Left ventricle myocardium inferior (tissue), 1 donor: ENCODE results near the gene PDE10A. TPM values are rescaled to one million over a fixed set of nuclear protein-coding genes. Genes with fewer than 3 reads are reported as not detected.

Experiments
- DNase-seq: peaks from one replicate; pipeline ENCODE4 v3.0.0-alpha.2; 2020
- H3K27ac ChIP-seq: fragments of 200-600 bp; replicated peaks from 2 replicates; pipeline ENCODE4 v1.8.0; 2021
- H3K27me3 ChIP-seq: fragments of 200-600 bp; 2 replicates; pipeline ENCODE4 v1.8.0; 2021; ENCODE audit warnings: low read depth
- H3K36me3 ChIP-seq: fragments of 200-600 bp; 2 replicates; pipeline ENCODE4 v1.8.0; 2021
- H3K4me1 ChIP-seq: fragments of 200-600 bp; 2 replicates; pipeline ENCODE4 v1.8.0; 2021
- H3K4me3 ChIP-seq: fragments of 200-600 bp; 2 replicates; pipeline ENCODE4 v1.8.0; 2021; ENCODE audit warnings: mild to moderate bottlenecking, moderate library complexity
- H3K9me3 ChIP-seq: fragments of 200-600 bp; replicated peaks from 2 replicates; pipeline ENCODE4 v1.8.0; 2021
- CTCF ChIP-seq: fragments of 200-600 bp; IDR thresholded peaks from 2 replicates; pipeline ENCODE4 v1.8.0; 2021; ENCODE audit warnings: antibody characterized with exemption, mild to moderate bottlenecking, borderline replicate concordance
- intact Hi-C: fragments of 100-400 bp; cut with micrococcal nuclease; formaldehyde crosslinking; loops from one replicate; pipeline ENCODE4 v1.11.0; 2022
- total RNA-seq: library from RNA; stranded (reverse); fragmentation: NEBNext Ultra II Directional; extraction: Animal tissue kit (Norgen Biotek cat#: 25700); gene quantifications from one replicate; pipeline ENCODE4 v1.2.1, GENCODE V29; 2021
- donor health status: DM: no; HTN: yes; CAD: no; lungs with severe emphysema.

The PDE10A gene
- total RNA-seq, 1 donor from 2014 or later, result 12.2 TPM

GRCh38 chr6:165574220-165575157 is 88.6 kb downstream of the PDE10A start:
- H3K27me3 ChIP-seq, result no peaks in the 10 kb centered on the region
- intact Hi-C loops, result no loop called here

GRCh38 chr6:165573671-165574070 is 89.4 kb downstream of the PDE10A start:
- intact Hi-C loops, result no loop called here
- no peaks in the 10 kb centered on the region for H3K27me3 ChIP-seq
- peak overlapping the region; percentile 56 for H3K27ac ChIP-seq
- H3K4me1 ChIP-seq, result peaks cover 51% of the 10 kb centered on the region
- no peak for TF ChIP-seq CTCF
- H3K9me3 ChIP-seq, result no peaks in the 10 kb centered on the region
- H3K4me3 ChIP-seq, result no peak overlapping the region
- H3K36me3 ChIP-seq, result no peaks in the 10 kb centered on the region
- DNase-seq, result peak; percentile 52

More at GRCh38 chr6:165574220-165575157, 88.6 kb downstream of the PDE10A start:
- Histone ChIP-seq H3K27ac (peak overlapping the region; percentile 56), H3K4me3 (no peak overlapping the region), H3K4me1 (peaks cover 47% of the 10 kb centered on the region), H3K36me3 (no peaks in the 10 kb centered on the region), H3K9me3 (no peaks in the 10 kb centered on the region)
- no peak for TF ChIP-seq CTCF
- no peak for DNase-seq

GRCh38 chr6:165571721-165572132 is 91.3 kb downstream of the PDE10A start:
- no peak for TF ChIP-seq CTCF
- no peaks in the 10 kb centered on the region for H3K36me3 ChIP-seq
- H3K27me3 ChIP-seq, result no peaks in the 10 kb centered on the region
- no peak overlapping the region for H3K27ac ChIP-seq
- H3K9me3 ChIP-seq, result no peaks in the 10 kb centered on the region
- DNase-seq, result no peak
- intact Hi-C loops, result no loop called here
- H3K4me3 ChIP-seq, result no peak overlapping the region
- peaks cover 51% of the 10 kb centered on the region for H3K4me1 ChIP-seq

GRCh38 chr6:165571068-165571682 is 91.9 kb downstream of the PDE10A start:
- TF ChIP-seq CTCF, result no peak

GRCh38 chr6:165568326-165568725 is 94.7 kb downstream of the PDE10A start:
- TF ChIP-seq CTCF, result no peak
- Histone ChIP-seq H3K4me3 (no peak overlapping the region), H3K36me3 (no peaks in the 10 kb centered on the region), H3K4me1 (peaks cover 35% of the 10 kb centered on the region), H3K27ac (no peak overlapping the region), H3K27me3 (no peaks in the 10 kb centered on the region), H3K9me3 (peaks cover 15% of the 10 kb centered on the region)
- intact Hi-C loops, result no loop called here
- no peak for DNase-seq

More at GRCh38 chr6:165571068-165571682, 91.9 kb downstream of the PDE10A start:
- DNase-seq, result no peak
- intact Hi-C loops, result no loop called here
- Histone ChIP-seq H3K27me3 (no peaks in the 10 kb centered on the region), H3K9me3 (no peaks in the 10 kb centered on the region), H3K4me3 (no peak overlapping the region), H3K36me3 (no peaks in the 10 kb centered on the region), H3K4me1 (peaks cover 55% of the 10 kb centered on the region), H3K27ac (no peak overlapping the region)
